IMR-90 (cell line): ENCODE measurements around the gene PHF20. TPM values are rescaled to one million over a fixed set of nuclear protein-coding genes. Genes with fewer than 3 reads are reported as not detected.

Experiments used
- ATAC-seq: fragments of 200-7000 bp; cut with Tn5 transposase; 2 replicates; pipeline ENCODE4 v1.9.1; 2020; ENCODE audit warnings: low read depth, mild to moderate bottlenecking, moderate library complexity
- BruUV-seq: library from RNA; stranded (reverse); fragments of 400-500 nt; replicated peaks from 2 replicates; lab custom pipeline; 2021; lab: Mats Ljungman, UMichigan
- CTCF ChIA-PET: fragments of 300-600 bp; formaldehyde crosslinking; extraction: SDS; loops from one replicate; lab custom pipeline; 2021; ENCODE audit warnings: antibody characterized with exemption; lab: Yijun Ruan, JAX
- POLR2A ChIA-PET: fragments of 300-600 bp; sonication (Branson Sonifier 250); formaldehyde crosslinking; loops from one replicate; lab custom pipeline; 2022; ENCODE audit warnings: antibody characterized with exemption; ENCODE audit not compliant: unreplicated experiment; lab: Charles Lee
- DNase-seq: peaks from one replicate; pipeline ENCODE4 v3.0.0; 2013
- H2AFZ ChIP-seq: replicated peaks from 2 replicates; pipeline ENCODE3; 2013; ENCODE audit warnings: low read length, mild to moderate bottlenecking; ENCODE audit not compliant: poor library complexity
- H2AK5ac ChIP-seq: 2 replicates; pipeline ENCODE4 v1.6.1; 2013; ENCODE audit warnings: low read depth, low read length, inconsistent platforms
- H2AK9ac ChIP-seq: replicated peaks from 2 replicates; pipeline ENCODE3; 2013; ENCODE audit warnings: mild to moderate bottlenecking, low read depth, low read length, moderate library complexity; ENCODE audit not compliant: poor library complexity
- H2BK120ac ChIP-seq: 2 replicates; pipeline ENCODE4 v1.6.1; 2013; ENCODE audit warnings: low read depth, low read length, inconsistent platforms
- H2BK15ac ChIP-seq: 3 replicates; pipeline ENCODE4 v1.6.1; 2013; ENCODE audit warnings: low read depth, low read length, inconsistent platforms
- H2BK20ac ChIP-seq: 2 replicates; pipeline ENCODE4 v1.6.1; 2013; ENCODE audit warnings: low read depth, mild to moderate bottlenecking, inconsistent platforms, low read length, moderate library complexity
- H2BK5ac ChIP-seq: 2 replicates; pipeline ENCODE4 v1.6.1; 2013; ENCODE audit warnings: mild to moderate bottlenecking, low read depth, low read length, inconsistent platforms; ENCODE audit not compliant: poor library complexity, severe bottlenecking
- H3K14ac ChIP-seq: replicated peaks from 2 replicates; pipeline ENCODE4 v1.6.1; 2013; ENCODE audit warnings: low read depth, low read length, inconsistent platforms
- H3K18ac ChIP-seq: 2 replicates; pipeline ENCODE4 v1.6.1; 2013; ENCODE audit warnings: low read depth, low read length, control low read depth
- H3K23ac ChIP-seq: 2 replicates; pipeline ENCODE4 v1.6.1; 2013; ENCODE audit warnings: low read depth, low read length, inconsistent platforms
- H3K27ac ChIP-seq: 2 replicates; pipeline ENCODE4 v1.5.1; 2013; ENCODE audit warnings: mild to moderate bottlenecking, control low read depth, low read length; ENCODE audit not compliant: insufficient read depth
- H3K27me3 ChIP-seq: 2 replicates; pipeline ENCODE4 v1.6.1; 2013; ENCODE audit warnings: low read length; ENCODE audit not compliant: control insufficient read depth, insufficient read depth
- H3K36me3 ChIP-seq: 2 replicates; pipeline ENCODE4 v1.6.1; 2013; ENCODE audit warnings: low read length, mixed read lengths; ENCODE audit not compliant: control insufficient read depth, insufficient read depth
- H3K4ac ChIP-seq: 2 replicates; pipeline ENCODE4 v1.6.1; 2013; ENCODE audit warnings: low read depth, low read length, inconsistent platforms
- H3K4me1 ChIP-seq: 2 replicates; pipeline ENCODE4 v1.6.1; 2013; ENCODE audit warnings: low read length, mixed read lengths; ENCODE audit not compliant: control insufficient read depth, insufficient read depth
- H3K4me2 ChIP-seq: 2 replicates; pipeline ENCODE4 v1.6.1; 2013; ENCODE audit warnings: low read depth, mild to moderate bottlenecking, control low read depth, low read length, moderate library complexity
- H3K4me3 ChIP-seq: 2 replicates; pipeline ENCODE4 v1.5.1; 2013; ENCODE audit warnings: low read depth, mild to moderate bottlenecking, control low read depth, low read length, moderate library complexity; ENCODE audit not compliant: insufficient read depth
- H3K56ac ChIP-seq: 2 replicates; pipeline ENCODE4 v1.6.1; 2013; ENCODE audit warnings: low read length, inconsistent platforms; ENCODE audit not compliant: insufficient read depth; ENCODE audit errors: extremely low read depth
- H3K79me1 ChIP-seq, 2 experiments: 2 replicates each; pipeline ENCODE4 v1.6.1; 2013; ENCODE audit warnings: low read length in 2 of 2, inconsistent platforms in 1 of 2, low read depth in 1 of 2
- H3K9ac ChIP-seq: 2 replicates; pipeline ENCODE4 v1.6.1; 2013; ENCODE audit warnings: low read depth, low read length, control low read depth
- H3K9me1 ChIP-seq: 2 replicates; pipeline ENCODE4 v1.6.1; 2013; ENCODE audit warnings: low read length, inconsistent platforms; ENCODE audit not compliant: insufficient read depth
- H3K9me3 ChIP-seq: 2 replicates; pipeline ENCODE4 v1.6.1; 2013; ENCODE audit warnings: low read length; ENCODE audit not compliant: control insufficient read depth, insufficient read depth
- H4K20me1 ChIP-seq: 2 replicates; pipeline ENCODE4 v1.6.1; 2013; ENCODE audit warnings: low read length, inconsistent platforms; ENCODE audit not compliant: insufficient read depth
- H4K5ac ChIP-seq: 2 replicates; pipeline ENCODE4 v1.6.1; 2013; ENCODE audit warnings: mild to moderate bottlenecking, low read depth, low read length, control low read depth
- H4K8ac ChIP-seq, 2 experiments: 2 replicates each; pipeline ENCODE4 v1.6.1; 2013; ENCODE audit warnings: low read depth in 2 of 2, low read length in 2 of 2, control low read depth in 1 of 2, inconsistent platforms in 1 of 2
- H4K91ac ChIP-seq: 2 replicates; pipeline ENCODE4 v1.6.1; 2013; ENCODE audit warnings: low read depth, low read length, inconsistent platforms; ENCODE audit not compliant: insufficient read depth
- BHLHE40 ChIP-seq: fragments of 150-350 bp; IDR thresholded peaks from 2 replicates; pipeline ENCODE4 v1.6.1; 2016; ENCODE audit warnings: mild to moderate bottlenecking, low read depth, low read length
- CEBPB ChIP-seq: IDR thresholded peaks from 2 replicates; pipeline ENCODE4 v1.6.1; 2012; ENCODE audit warnings: low read depth, low read length, improper control_type of control experiment
- MAZ ChIP-seq: IDR thresholded peaks from 2 replicates; pipeline ENCODE4 v1.6.1; 2012; ENCODE audit warnings: low read depth, mild to moderate bottlenecking, low read length, improper control_type of control experiment, moderate library complexity, borderline replicate concordance
- MXI1 ChIP-seq: IDR thresholded peaks from 2 replicates; pipeline ENCODE4 v1.6.1; 2012; ENCODE audit warnings: low read depth, mild to moderate bottlenecking, low read length, moderate library complexity, borderline replicate concordance
- NFE2L2 ChIP-seq: fragments of 150-350 bp; IDR thresholded peaks from 2 replicates; pipeline ENCODE4 v1.6.1; 2016; ENCODE audit warnings: low read depth, mild to moderate bottlenecking, low read length
- POLR2A ChIP-seq: IDR thresholded peaks from 2 replicates; pipeline ENCODE4 v1.6.1; 2012; ENCODE audit warnings: mild to moderate bottlenecking, low read depth, low read length
- RFX5 ChIP-seq: IDR thresholded peaks from 2 replicates; pipeline ENCODE4 v1.8.0; 2012; ENCODE audit warnings: low read depth, mild to moderate bottlenecking, low read length, moderate library complexity
- SMC3 ChIP-seq: fragments of 150-350 bp; IDR thresholded peaks from 2 replicates; pipeline ENCODE4 v1.6.1; 2016; ENCODE audit warnings: low read depth, mild to moderate bottlenecking, antibody characterized with exemption, low read length, moderate library complexity
- WGBS, 2 experiments: methylation state at CpG; one replicate each; pipeline versions ENCODE4 v1.1.5 to v1.1.7; 2013; ENCODE audit warnings: missing lambda C conversion rate in 2 of 2; ENCODE audit not compliant: insufficient read length in 1 of 2; ENCODE audit errors: extremely low coverage in 2 of 2; 5-methylcytosine and 5-hydroxymethylcytosine counted together
- dilution Hi-C: fragments of 300-500 bp; cut with HindIII; formaldehyde crosslinking; loops from one replicate; pipeline ENCODE4 v1.14.3; 2018; ENCODE audit warnings: low sequenced_read_pairs; ENCODE audit not compliant: unreplicated experiment
- in situ Hi-C: fragments of 300-500 bp; cut with MboI; formaldehyde crosslinking; loops from 3 replicates; pipeline ENCODE4 v1.14.3; 2019; ENCODE audit warnings: low sequenced_read_pairs, inconsistent platforms, mixed read lengths
- intact Hi-C: fragments of 100-400 bp; cut with micrococcal nuclease; formaldehyde crosslinking; loops from 2 replicates; pipeline ENCODE4 v1.10.0; 2022
- polyA plus RNA-seq, 3 experiments: library from polyadenylated mRNA; depleted of rRNA; stranded (reverse); fragments of >200 nt; gene quantifications; 2 replicates each; pipeline ENCODE4 v1.2.3, GENCODE V29; 2012; ENCODE audit warnings: low replicate concordance in 1 of 3
- total RNA-seq: library from RNA; depleted of rRNA; stranded (reverse); fragments of >200 nt; gene quantifications from 2 replicates; pipeline ENCODE4 v1.2.3, GENCODE V29; 2012
- TF ChIP-seq, protein P1 (sequence below): fragments of 150-350 bp; IDR thresholded peaks from 2 replicates; pipeline ENCODE4 v1.6.1; 2017; ENCODE audit warnings: mild to moderate bottlenecking, antibody characterized with exemption, low read length, low read depth
- TF ChIP-seq, protein P2 (sequence below): conservative IDR thresholded peaks from 2 replicates; pipeline ENCODE4 v1.5.1; 2012; ENCODE audit warnings: mild to moderate bottlenecking, low read depth, low read length, improper control_type of control experiment

PHF20 gene
- total and polyA plus RNA-seq, 2 of the 4 experiments (the other 2 are of a cell fraction): 22.0 to 22.5 TPM

DNA sequence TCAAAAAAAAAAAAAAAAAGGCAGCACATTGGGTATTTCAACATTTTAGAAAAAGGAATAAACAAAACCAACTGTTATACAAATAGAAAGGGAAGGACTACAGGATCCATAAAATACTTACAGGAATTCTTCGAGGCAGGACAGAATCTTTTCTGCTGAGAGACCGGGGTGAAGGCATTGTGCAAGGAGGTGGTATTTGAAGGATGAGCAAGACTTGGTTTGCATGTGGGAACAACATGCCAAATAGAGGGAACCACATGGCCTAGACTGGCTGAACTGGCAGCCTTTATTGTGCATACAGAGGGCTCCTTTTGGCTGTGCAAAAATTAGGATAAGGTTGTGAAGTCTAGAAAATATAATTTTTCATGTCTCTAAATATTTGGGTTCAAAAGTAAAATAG, 119.6 kb downstream of the PHF20 start:
- Histone ChIP-seq H3K9ac (no peak overlapping the region), H3K4ac (no peak overlapping the region), H2AFZ (no peak overlapping the region), H3K4me1 (peaks cover 10% of the 10 kb centered on the region), H3K18ac (no peak overlapping the region), H4K20me1 (peaks cover 4% of the 10 kb centered on the region; the same call in 1 of the 2 replicates), H2BK15ac (no peak overlapping the region), H2BK5ac (peak overlapping the region; percentile 35), H3K4me2 (no peak overlapping the region), H2AK9ac (no peak overlapping the region), H3K36me3 (peaks cover 8% of the 10 kb centered on the region; the same call in 1 of the 2 replicates), H4K5ac (no peak overlapping the region), H3K4me3 (no peak overlapping the region), H3K79me1 (peaks cover 21 to 65% of the 10 kb centered on the region in 2 experiments), H3K9me3 (no peaks in the 10 kb centered on the region), H3K56ac (no peak overlapping the region), H3K23ac (0 out of 2 replicates have a peak overlapping the region, but pooled peaks have one; percentile 1), H3K9me1 (peaks cover 15% of the 10 kb centered on the region), H2BK120ac (no peak overlapping the region), H2BK20ac (no peak overlapping the region), H3K27ac (peak overlapping the region; percentile 16; the same call in 1 of the 2 replicates), H3K27me3 (no peaks in the 10 kb centered on the region), H3K14ac (no peak overlapping the region), H4K8ac (peak overlapping the region in 1 of 2 experiments; percentile 56; a peak in 1 of 4 replicates), H2AK5ac (no peak overlapping the region), H4K91ac (no peak overlapping the region)
- WGBS, 2 experiments: no CpG with 5 or more reads among the region's 2 CpGs
- ChIA-PET CTCF (no interaction called here), POLR2A (interaction anchor here (0.6 kb wide), 1 partner anchor 25 kb away, joined by 3 read pairs; no protein-coding TSS in a partner anchor)
- dilution Hi-C loops (no loop called here), intact Hi-C loops (no loop called here), in situ Hi-C loops (no loop called here)
- peak; percentile 83 for ATAC-seq
- BruUV-seq: no TSS peak
- TF ChIP-seq MAZ: no peak
- peak; percentile 88 for TF ChIP-seq CEBPB
- peak; percentile 99 for TF ChIP-seq MXI1
- TF ChIP-seq, protein P1, sequence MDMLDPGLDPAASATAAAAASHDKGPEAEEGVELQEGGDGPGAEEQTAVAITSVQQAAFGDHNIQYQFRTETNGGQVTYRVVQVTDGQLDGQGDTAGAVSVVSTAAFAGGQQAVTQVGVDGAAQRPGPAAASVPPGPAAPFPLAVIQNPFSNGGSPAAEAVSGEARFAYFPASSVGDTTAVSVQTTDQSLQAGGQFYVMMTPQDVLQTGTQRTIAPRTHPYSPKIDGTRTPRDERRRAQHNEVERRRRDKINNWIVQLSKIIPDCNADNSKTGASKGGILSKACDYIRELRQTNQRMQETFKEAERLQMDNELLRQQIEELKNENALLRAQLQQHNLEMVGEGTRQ: no peak
- TF ChIP-seq BHLHE40: no peak
- TF ChIP-seq POLR2A: no peak
- TF ChIP-seq SMC3: no peak
- TF ChIP-seq RFX5: no peak
- TF ChIP-seq NFE2L2: no peak
- TF ChIP-seq, protein P2, sequence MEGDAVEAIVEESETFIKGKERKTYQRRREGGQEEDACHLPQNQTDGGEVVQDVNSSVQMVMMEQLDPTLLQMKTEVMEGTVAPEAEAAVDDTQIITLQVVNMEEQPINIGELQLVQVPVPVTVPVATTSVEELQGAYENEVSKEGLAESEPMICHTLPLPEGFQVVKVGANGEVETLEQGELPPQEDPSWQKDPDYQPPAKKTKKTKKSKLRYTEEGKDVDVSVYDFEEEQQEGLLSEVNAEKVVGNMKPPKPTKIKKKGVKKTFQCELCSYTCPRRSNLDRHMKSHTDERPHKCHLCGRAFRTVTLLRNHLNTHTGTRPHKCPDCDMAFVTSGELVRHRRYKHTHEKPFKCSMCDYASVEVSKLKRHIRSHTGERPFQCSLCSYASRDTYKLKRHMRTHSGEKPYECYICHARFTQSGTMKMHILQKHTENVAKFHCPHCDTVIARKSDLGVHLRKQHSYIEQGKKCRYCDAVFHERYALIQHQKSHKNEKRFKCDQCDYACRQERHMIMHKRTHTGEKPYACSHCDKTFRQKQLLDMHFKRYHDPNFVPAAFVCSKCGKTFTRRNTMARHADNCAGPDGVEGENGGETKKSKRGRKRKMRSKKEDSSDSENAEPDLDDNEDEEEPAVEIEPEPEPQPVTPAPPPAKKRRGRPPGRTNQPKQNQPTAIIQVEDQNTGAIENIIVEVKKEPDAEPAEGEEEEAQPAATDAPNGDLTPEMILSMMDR: no peak
- DNase-seq: peak; percentile 80
